ENCODE results near the gene MYH7. TPM values are rescaled to one million over a fixed set of nuclear protein-coding genes. Genes with fewer than 3 reads are reported as not detected.
"Not testable (repeated sequence)": the region's sequence is repeated elsewhere in the genome, so short reads cannot be mapped to it uniquely, and the experiment has no call there.

The MYH7 gene
- total RNA-seq, 1 experiment from 2014 or later: not detected

- DNase-seq: no peak
- Mint-ChIP-seq H3K9me3 (ENCODE audit: low read depth, unreplicated experiment) (no peaks in the 10 kb centered on the region), H3K36me3 (ENCODE audit: insufficient read depth, unreplicated experiment) (no peaks in the 10 kb centered on the region), H3K4me3 (ENCODE audit: low read depth, unreplicated experiment) (no peak overlapping the region), H3K4me1 (ENCODE audit: low read depth, unreplicated experiment) (no peaks in the 10 kb centered on the region), H3K27ac (ENCODE audit: unreplicated experiment) (no peak overlapping the region), H3K27me3 (ENCODE audit: unreplicated experiment) (peaks cover 100% of the 10 kb centered on the region)
- no TSS peak for BruUV-seq (replicated peaks)
- no peak for TF ChIP-seq CTCF (IDR thresholded peaks at IDR 0.05; ENCODE audit: unreplicated experiment)
- intact Hi-C loops (cut with micrococcal nuclease; ENCODE audit: unreplicated experiment): no loop called here
- CTCF ChIA-PET: no interaction called here
These were observed 48.5 kb downstream of the MYH7 start for GRCh38 chr14:23386999-23387398.

- intact Hi-C loops (cut with micrococcal nuclease; ENCODE audit: unreplicated experiment): not testable (repeated sequence)
- H3K27me3 Mint-ChIP-seq (ENCODE audit: unreplicated experiment): peaks cover 100% of the 10 kb centered on the region
These were observed 49.2 kb downstream of the MYH7 start for GRCh38 chr14:23386266-23386657.

GRCh38 chr14:23385642-23386265 is 49.7 kb downstream of the MYH7 start:
- Mint-ChIP-seq H3K36me3 (ENCODE audit: insufficient read depth, unreplicated experiment) (no peaks in the 10 kb centered on the region), H3K9me3 (ENCODE audit: low read depth, unreplicated experiment) (no peaks in the 10 kb centered on the region), H3K27ac (ENCODE audit: unreplicated experiment) (no peak overlapping the region), H3K27me3 (ENCODE audit: unreplicated experiment) (peaks cover 100% of the 10 kb centered on the region), H3K4me3 (ENCODE audit: low read depth, unreplicated experiment) (no peak overlapping the region), H3K4me1 (ENCODE audit: low read depth, unreplicated experiment) (no peaks in the 10 kb centered on the region)
- intact Hi-C loops (cut with micrococcal nuclease; ENCODE audit: unreplicated experiment): no loop called here
- CTCF ChIA-PET: interaction anchor here (0.6 kb wide), 2 partner anchors 28 to 1833 kb away, joined by 4 to 5 read pairs; no protein-coding TSS in a partner anchor
- TF ChIP-seq CTCF (IDR thresholded peaks at IDR 0.05; ENCODE audit: unreplicated experiment): no peak
- no peak for DNase-seq
- BruUV-seq (replicated peaks): no TSS peak

More at GRCh38 chr14:23386266-23386657, 49.2 kb downstream of the MYH7 start:
- DNase-seq; BruUV-seq (replicated peaks); H3K4me1 Mint-ChIP-seq (ENCODE audit: low read depth, unreplicated experiment); H3K36me3 Mint-ChIP-seq (ENCODE audit: insufficient read depth, unreplicated experiment); H3K4me3 Mint-ChIP-seq (ENCODE audit: low read depth, unreplicated experiment); H3K9me3 Mint-ChIP-seq (ENCODE audit: low read depth, unreplicated experiment); H3K27ac Mint-ChIP-seq (ENCODE audit: unreplicated experiment): not testable (repeated sequence)
- CTCF ChIA-PET: interaction anchor here (0.6 kb wide), 1 partner anchor 27 kb away, joined by 4 read pairs; no protein-coding TSS in a partner anchor

GRCh38 chr14:23385244-23385641 is 50.2 kb downstream of the MYH7 start:
- no peak for TF ChIP-seq CTCF (IDR thresholded peaks at IDR 0.05; ENCODE audit: unreplicated experiment)
- DNase-seq: no peak
- Mint-ChIP-seq H3K27ac (ENCODE audit: unreplicated experiment) (no peak overlapping the region), H3K36me3 (ENCODE audit: insufficient read depth, unreplicated experiment) (no peaks in the 10 kb centered on the region), H3K9me3 (ENCODE audit: low read depth, unreplicated experiment) (no peaks in the 10 kb centered on the region), H3K4me3 (ENCODE audit: low read depth, unreplicated experiment) (no peak overlapping the region), H3K4me1 (ENCODE audit: low read depth, unreplicated experiment) (no peaks in the 10 kb centered on the region), H3K27me3 (ENCODE audit: unreplicated experiment) (peaks cover 100% of the 10 kb centered on the region)
- BruUV-seq (replicated peaks): no TSS peak
- intact Hi-C loops (cut with micrococcal nuclease; ENCODE audit: unreplicated experiment): no loop called here
- CTCF ChIA-PET: interaction anchor here (0.6 kb wide), 1 partner anchor 1833 kb away, joined by 5 read pairs; no protein-coding TSS in a partner anchor

- peaks cover 100% of the 10 kb centered on the region for H3K27me3 Mint-ChIP-seq (ENCODE audit: unreplicated experiment)
- CTCF ChIA-PET: no interaction called here
- no TSS peak for BruUV-seq (replicated peaks)
- no peak overlapping the region for H3K27ac Mint-ChIP-seq (ENCODE audit: unreplicated experiment)
- H3K4me3 Mint-ChIP-seq (ENCODE audit: low read depth, unreplicated experiment): no peak overlapping the region
- no peaks in the 10 kb centered on the region for H3K4me1 Mint-ChIP-seq (ENCODE audit: low read depth, unreplicated experiment)
- H3K36me3 Mint-ChIP-seq (ENCODE audit: insufficient read depth, unreplicated experiment): no peaks in the 10 kb centered on the region
- DNase-seq: no peak
- TF ChIP-seq CTCF (IDR thresholded peaks at IDR 0.05; ENCODE audit: unreplicated experiment): no peak
- intact Hi-C loops (cut with micrococcal nuclease; ENCODE audit: unreplicated experiment): no loop called here
- no peaks in the 10 kb centered on the region for H3K9me3 Mint-ChIP-seq (ENCODE audit: low read depth, unreplicated experiment)
These were observed 50.9 kb downstream of the MYH7 start for GRCh38 chr14:23384364-23385080.
